HCT116 (cell line): ENCODE measurements around the gene NOL4L. TPM values are rescaled to one million over a fixed set of nuclear protein-coding genes. Genes with fewer than 3 reads are reported as not detected.

Source experiments
- ATAC-seq: fragments of 200-7000 bp; cut with Tn5 transposase; 2 replicates; pipeline ENCODE4 v1.9.1; 2020; ENCODE audit warnings: mild to moderate bottlenecking, moderate library complexity
- BruUV-seq: library from RNA; stranded (reverse); fragments of 400-500 nt; replicated peaks from 2 replicates; lab custom pipeline; 2021; lab: Mats Ljungman, UMichigan
- CTCF ChIA-PET: fragments of 300-600 bp; sonication (Branson Sonifier 250); formaldehyde crosslinking; loops from one replicate; lab custom pipeline; 2021; ENCODE audit warnings: antibody characterized with exemption; lab: Charles Lee
- POLR2A ChIA-PET: fragments of 300-600, 350-600 bp; sonication (Branson Sonifier 250); formaldehyde crosslinking; loops from one replicate; lab custom pipeline; 2021; ENCODE audit warnings: antibody characterized with exemption; lab: Charles Lee
- RAD21 ChIA-PET, 2 experiments: fragments of 300-600 bp; sonication (Branson Sonifier 250); formaldehyde crosslinking; loops; one replicate each; lab custom pipeline; 2023; ENCODE audit warnings: low total read pairs in 2 of 2; ENCODE audit not compliant: uncharacterized antibody in 2 of 2, unreplicated experiment in 2 of 2, low non-redundant PET in 1 of 2; lab: Charles Lee
- DNase-seq: peaks from one replicate; pipeline ENCODE4 v3.0.0-alpha.2; 2010; ENCODE audit warnings: low read depth, low spot score
- H2AFZ ChIP-seq: fragments of 200-600 bp; shearing (Covaris generic), sonication (generic); 2 replicates; pipeline ENCODE4 v1.6.1; 2017; ENCODE audit warnings: low read depth, mixed run types, mixed read lengths, antibody characterized with exemption, low read length; ENCODE audit not compliant: poor library complexity, severe bottlenecking
- H3K27ac ChIP-seq: 2 replicates; pipeline ENCODE4 v1.5.1; 2012; ENCODE audit warnings: low read depth, low read length
- H3K27me3 ChIP-seq: fragments of 200-600 bp; sonication (generic); 2 replicates; pipeline ENCODE4 v1.6.1; 2016; ENCODE audit warnings: mixed run types, low read length, mixed read lengths; ENCODE audit not compliant: insufficient read depth
- H3K36me3 ChIP-seq, 2 experiments: fragments of 200-500 bp in 1 of 2; fragments of 200-600 bp in 1 of 2; sonication (Bioruptor generic) in 1 of 2; sonication (generic) in 1 of 2; 2 replicates each; pipeline versions ENCODE4 v1.5.1 to v1.6.1; 2014 to 2016; ENCODE audit warnings: low read length in 2 of 2, inconsistent platforms in 1 of 2, mixed read lengths in 1 of 2, mixed run types in 1 of 2; ENCODE audit not compliant: insufficient read depth in 2 of 2, control insufficient read depth in 1 of 2
- H3K4me1 ChIP-seq, 2 experiments: fragments of 200-600 bp in 1 of 2; sonication (generic) in 1 of 2; 2 replicates each; pipeline versions ENCODE4 v1.5.1 to v1.6.1; 2012 to 2017; ENCODE audit warnings: low read length in 2 of 2, inconsistent platforms in 1 of 2, mild to moderate bottlenecking in 1 of 2, mixed read lengths in 1 of 2, mixed run types in 1 of 2, moderate library complexity in 1 of 2; ENCODE audit not compliant: insufficient read depth in 2 of 2, control insufficient read depth in 1 of 2
- H3K4me2 ChIP-seq: fragments of 200-600 bp; sonication (generic); 2 replicates; pipeline ENCODE4 v1.6.1; 2017; ENCODE audit warnings: mixed run types, low read length, mixed read lengths
- H3K4me3 ChIP-seq, 2 experiments: fragments of 200-600 bp in 1 of 2; sonication (generic) in 1 of 2; replicated peaks in 1 of 2; 2 replicates each; pipeline ENCODE4 v1.5.1; 2011 to 2016; ENCODE audit warnings: low read length in 2 of 2, control low read depth in 1 of 2, low read depth in 1 of 2, mild to moderate bottlenecking in 1 of 2, mixed read lengths in 1 of 2, mixed run types in 1 of 2
- H3K79me2 ChIP-seq: fragments of 200-600 bp; sonication (generic); 2 replicates; pipeline ENCODE4 v1.6.1; 2017; ENCODE audit warnings: mild to moderate bottlenecking, mixed run types, low read length, moderate library complexity, mixed read lengths; ENCODE audit not compliant: insufficient read depth
- H3K9ac ChIP-seq: fragments of 200-600 bp; sonication (generic); 2 replicates; pipeline ENCODE4 v1.6.1; 2016; ENCODE audit warnings: low read length, mixed read lengths
- H3K9me2 ChIP-seq: fragments of 200-600 bp; sonication (generic), shearing (Covaris generic); 2 replicates; pipeline ENCODE4 v1.6.1; 2017; ENCODE audit warnings: mixed run types, mild to moderate bottlenecking, moderate library complexity; ENCODE audit not compliant: insufficient read depth
- H3K9me3 ChIP-seq, 2 experiments: fragments of 200-500 bp in 1 of 2; fragments of 200-600 bp in 1 of 2; sonication (Bioruptor generic) in 1 of 2; sonication (generic) in 1 of 2; 2 replicates each; pipeline ENCODE4 v1.6.1; 2014 to 2017; ENCODE audit warnings: low read length in 2 of 2, mixed read lengths in 2 of 2, inconsistent platforms in 1 of 2, low read depth in 1 of 2, mild to moderate bottlenecking in 1 of 2, mixed run types in 1 of 2, moderate library complexity in 1 of 2; ENCODE audit not compliant: control insufficient read depth in 1 of 2, insufficient read depth in 1 of 2
- H4K20me1 ChIP-seq: fragments of 200-600 bp; sonication (generic), shearing (Covaris generic); 2 replicates; pipeline ENCODE4 v1.6.1; 2017; ENCODE audit warnings: mixed run types, mild to moderate bottlenecking, moderate library complexity; ENCODE audit not compliant: insufficient read depth
- ATF3 ChIP-seq: IDR thresholded peaks from 2 replicates; pipeline ENCODE4 v1.6.1; 2012
- CBX3 ChIP-seq: IDR thresholded peaks from 2 replicates; pipeline ENCODE4 v1.6.1; 2012; ENCODE audit warnings: low read depth
- CEBPB ChIP-seq: IDR thresholded peaks from 2 replicates; pipeline ENCODE4 v1.6.1; 2012; ENCODE audit warnings: low read depth
- EGR1 ChIP-seq: IDR thresholded peaks from 2 replicates; pipeline ENCODE4 v1.6.1; 2012; ENCODE audit warnings: low read depth
- ELF1 ChIP-seq: IDR thresholded peaks from 2 replicates; pipeline ENCODE4 v1.6.1; 2012; ENCODE audit warnings: low read depth, borderline replicate concordance
- EZH2 ChIP-seq: fragments of 200-600 bp; sonication (generic); IDR thresholded peaks from 2 replicates; pipeline ENCODE4 v1.6.1; 2017; ENCODE audit warnings: antibody characterized with exemption, mixed run types
- EZH2phosphoT487 ChIP-seq: fragments of 200-600 bp; IDR thresholded peaks from 2 replicates; pipeline ENCODE4 v1.6.1; 2018; ENCODE audit warnings: antibody characterized with exemption, borderline replicate concordance
- FOSL1 ChIP-seq: IDR thresholded peaks from 2 replicates; pipeline ENCODE4 v1.6.1; 2012; ENCODE audit warnings: low read depth
- JUND ChIP-seq: IDR thresholded peaks from 2 replicates; pipeline ENCODE4 v1.6.1; 2012
- POLR2A ChIP-seq: IDR thresholded peaks from 2 replicates; pipeline ENCODE4 v1.7.0; 2011; ENCODE audit warnings: borderline replicate concordance; ENCODE audit not compliant: insufficient read depth, insufficient read length; ENCODE audit errors: extremely low read depth
- POLR2AphosphoS5 ChIP-seq: IDR thresholded peaks from 2 replicates; pipeline ENCODE4 v1.6.1; 2011; ENCODE audit warnings: mild to moderate bottlenecking, low read depth, low read length, moderate library complexity
- RAD21 ChIP-seq: IDR thresholded peaks from 2 replicates; pipeline ENCODE4 v1.6.1; 2012; ENCODE audit warnings: low read depth, mild to moderate bottlenecking
- SIN3A ChIP-seq: IDR thresholded peaks from 2 replicates; pipeline ENCODE4 v1.6.1; 2012; ENCODE audit warnings: low read depth
- SP1 ChIP-seq: IDR thresholded peaks from 2 replicates; pipeline ENCODE4 v1.6.1; 2012; ENCODE audit warnings: low read depth
- YY1 ChIP-seq: IDR thresholded peaks from 2 replicates; pipeline ENCODE4 v1.6.1; 2011; ENCODE audit warnings: low read length, low read depth, moderate library complexity, mild to moderate bottlenecking; ENCODE audit not compliant: insufficient replicate concordance; ENCODE audit errors: extremely low read depth
- ZFX ChIP-seq: fragments of 450-650 bp; IDR thresholded peaks from 2 replicates; pipeline ENCODE4 v1.6.1; 2017
- ZNF274 ChIP-seq: fragments of 200-500 bp; sonication (Bioruptor generic); IDR thresholded peaks from 2 replicates; pipeline ENCODE4 v1.6.1; 2014; ENCODE audit warnings: mild to moderate bottlenecking, low read depth, low read length, inconsistent platforms
- intact Hi-C: fragments of 100-400 bp; cut with micrococcal nuclease; formaldehyde crosslinking; loops from 2 replicates; pipeline ENCODE4 v1.10.0; 2022
- total RNA-seq: library from RNA; stranded (reverse); gene quantifications from one replicate; pipeline ENCODE4 v1.2.1, GENCODE V29; 2021; ENCODE audit not compliant: unreplicated experiment
- TF ChIP-seq, protein P1 (sequence below): IDR thresholded peaks from 2 replicates; pipeline ENCODE4 v1.6.1; 2011; ENCODE audit warnings: mild to moderate bottlenecking, low read length, moderate library complexity; ENCODE audit not compliant: insufficient replicate concordance; ENCODE audit errors: extremely low read depth
- TF ChIP-seq, protein P2 (sequence below), 3 experiments: fragments of 200-600 bp in 1 of 3; sonication (generic) in 1 of 3; IDR thresholded peaks in 2 of 3; conservative IDR thresholded peaks in 1 of 3; 2 replicates each; pipeline ENCODE4 v1.5.1; 2012 to 2017; ENCODE audit warnings: low read depth in 2 of 3, low read length in 2 of 3, antibody characterized with exemption in 1 of 3, borderline replicate concordance in 1 of 3, control low read depth in 1 of 3, mild to moderate bottlenecking in 1 of 3, mixed read lengths in 1 of 3, mixed run types in 1 of 3, moderate library complexity in 1 of 3; ENCODE audit not compliant: insufficient read depth in 1 of 3
- TF ChIP-seq, protein P3 (sequence below): IDR thresholded peaks from 2 replicates; pipeline ENCODE4 v1.6.1; 2012

The NOL4L gene
- total RNA-seq, 1 experiment from 2014 or later, result 5.9 TPM

DNA sequence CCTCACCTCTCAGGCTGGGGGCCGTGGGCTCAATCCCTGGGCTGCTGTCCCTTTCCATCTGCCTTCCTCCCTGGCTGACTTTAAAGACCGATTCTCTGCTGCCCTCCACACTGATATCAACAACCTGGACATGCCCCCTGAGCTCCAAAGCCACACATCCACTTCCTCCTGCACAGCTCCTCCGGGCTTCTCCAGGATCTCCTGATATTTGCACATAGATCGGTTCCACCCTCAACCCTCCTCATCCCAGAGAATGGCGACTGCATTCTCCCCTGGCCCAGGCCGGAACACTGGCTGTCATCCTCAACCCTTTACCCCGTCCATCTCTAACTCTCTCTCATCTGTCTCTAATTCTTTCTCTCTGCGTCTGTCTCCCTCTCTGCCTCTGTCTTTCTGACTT lies 21.0 kb upstream of the NOL4L start:
- ATAC-seq, result no peak
- Histone ChIP-seq H3K4me2 (no peak overlapping the region), H3K9ac (no peak overlapping the region), H3K36me3 (no peaks in the 10 kb centered on the region), H4K20me1 (no peaks in the 10 kb centered on the region), H3K27ac (no peak overlapping the region), H3K9me2 (no peaks in the 10 kb centered on the region), H3K4me3 (no peak overlapping the region), H3K27me3 (no peaks in the 10 kb centered on the region), H3K9me3 (no peaks in the 10 kb centered on the region), H3K4me1 (0 out of 4 replicates have a peak, but pooled peaks cover 0 to 4% of the 10 kb centered on the region in 2 experiments), H3K79me2 (no peaks in the 10 kb centered on the region), H2AFZ (no peak overlapping the region)
- intact Hi-C loops, result no loop called here
- POLR2A ChIA-PET, result no interaction called here
- no peak for TF ChIP-seq SP1
- TF ChIP-seq, protein P1, sequence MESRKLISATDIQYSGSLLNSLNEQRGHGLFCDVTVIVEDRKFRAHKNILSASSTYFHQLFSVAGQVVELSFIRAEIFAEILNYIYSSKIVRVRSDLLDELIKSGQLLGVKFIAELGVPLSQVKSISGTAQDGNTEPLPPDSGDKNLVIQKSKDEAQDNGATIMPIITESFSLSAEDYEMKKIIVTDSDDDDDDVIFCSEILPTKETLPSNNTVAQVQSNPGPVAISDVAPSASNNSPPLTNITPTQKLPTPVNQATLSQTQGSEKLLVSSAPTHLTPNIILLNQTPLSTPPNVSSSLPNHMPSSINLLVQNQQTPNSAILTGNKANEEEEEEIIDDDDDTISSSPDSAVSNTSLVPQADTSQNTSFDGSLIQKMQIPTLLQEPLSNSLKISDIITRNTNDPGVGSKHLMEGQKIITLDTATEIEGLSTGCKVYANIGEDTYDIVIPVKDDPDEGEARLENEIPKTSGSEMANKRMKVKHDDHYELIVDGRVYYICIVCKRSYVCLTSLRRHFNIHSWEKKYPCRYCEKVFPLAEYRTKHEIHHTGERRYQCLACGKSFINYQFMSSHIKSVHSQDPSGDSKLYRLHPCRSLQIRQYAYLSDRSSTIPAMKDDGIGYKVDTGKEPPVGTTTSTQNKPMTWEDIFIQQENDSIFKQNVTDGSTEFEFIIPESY, result no peak
- no peak for TF ChIP-seq YY1
- TF ChIP-seq, protein P2, sequence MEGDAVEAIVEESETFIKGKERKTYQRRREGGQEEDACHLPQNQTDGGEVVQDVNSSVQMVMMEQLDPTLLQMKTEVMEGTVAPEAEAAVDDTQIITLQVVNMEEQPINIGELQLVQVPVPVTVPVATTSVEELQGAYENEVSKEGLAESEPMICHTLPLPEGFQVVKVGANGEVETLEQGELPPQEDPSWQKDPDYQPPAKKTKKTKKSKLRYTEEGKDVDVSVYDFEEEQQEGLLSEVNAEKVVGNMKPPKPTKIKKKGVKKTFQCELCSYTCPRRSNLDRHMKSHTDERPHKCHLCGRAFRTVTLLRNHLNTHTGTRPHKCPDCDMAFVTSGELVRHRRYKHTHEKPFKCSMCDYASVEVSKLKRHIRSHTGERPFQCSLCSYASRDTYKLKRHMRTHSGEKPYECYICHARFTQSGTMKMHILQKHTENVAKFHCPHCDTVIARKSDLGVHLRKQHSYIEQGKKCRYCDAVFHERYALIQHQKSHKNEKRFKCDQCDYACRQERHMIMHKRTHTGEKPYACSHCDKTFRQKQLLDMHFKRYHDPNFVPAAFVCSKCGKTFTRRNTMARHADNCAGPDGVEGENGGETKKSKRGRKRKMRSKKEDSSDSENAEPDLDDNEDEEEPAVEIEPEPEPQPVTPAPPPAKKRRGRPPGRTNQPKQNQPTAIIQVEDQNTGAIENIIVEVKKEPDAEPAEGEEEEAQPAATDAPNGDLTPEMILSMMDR (IDR thresholded peaks at IDR 0.05 in 2 of 3, conservative IDR thresholded peaks at IDR 0.05 in 1 of 3; ENCODE audit: borderline replicate concordance in 1 of 3, insufficient read depth in 1 of 3, low read depth in 2 of 3, low read length in 2 of 3), result no peak
- TF ChIP-seq ATF3, result no peak
- TF ChIP-seq RAD21, result no peak
- TF ChIP-seq ELF1, result no peak
- no peak for TF ChIP-seq POLR2AphosphoS5
- TF ChIP-seq EZH2phosphoT487, result no peak
- TF ChIP-seq, protein P3, sequence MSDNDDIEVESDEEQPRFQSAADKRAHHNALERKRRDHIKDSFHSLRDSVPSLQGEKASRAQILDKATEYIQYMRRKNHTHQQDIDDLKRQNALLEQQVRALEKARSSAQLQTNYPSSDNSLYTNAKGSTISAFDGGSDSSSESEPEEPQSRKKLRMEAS, result no peak
- no peak for TF ChIP-seq CEBPB
- TF ChIP-seq ZNF274, result no peak
- TF ChIP-seq POLR2A, result no peak
- TF ChIP-seq JUND, result no peak
- TF ChIP-seq SIN3A, result no peak
- no peak for TF ChIP-seq EZH2
- TF ChIP-seq CBX3, result no peak
- TF ChIP-seq EGR1, result no peak
- TF ChIP-seq FOSL1, result no peak
- TF ChIP-seq ZFX, result no peak
- no TSS peak for BruUV-seq
- RAD21 ChIA-PET, result no interaction called here
- CTCF ChIA-PET, result no interaction called here
- DNase-seq, result no peak
